Right hindlimb (tissue), 1 donor: ENCODE data around the gene EDARADD.
"Not testable (repeated sequence)": the region's sequence is repeated elsewhere in the genome, so short reads cannot be mapped to it uniquely, and the experiment has no call there.

ENCODE experiments used
- DNase-seq: peaks from one replicate; pipeline ENCODE4 v3.0.0-alpha.2; 2018

Gene EDARADD

DNA sequence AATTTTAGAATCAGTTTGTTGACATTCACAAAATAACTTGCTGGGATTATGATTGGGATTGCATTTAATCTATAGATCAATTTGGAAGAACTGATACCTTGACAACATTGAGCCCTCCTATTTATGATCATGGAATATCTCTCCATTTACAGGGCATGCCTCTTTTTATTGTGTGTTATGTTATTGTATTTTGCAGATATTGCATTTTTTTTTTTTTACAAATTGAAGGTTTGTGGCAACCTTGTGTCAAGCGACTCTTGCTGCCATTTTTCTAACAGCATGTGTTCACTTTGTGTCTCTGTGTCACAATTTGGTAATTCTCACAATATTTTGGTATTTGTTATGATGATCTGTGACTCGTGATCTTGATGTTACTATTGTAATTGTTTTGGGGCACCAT is 46.3 kb downstream of the EDARADD start:
- DNase-seq: no peak

DNA sequence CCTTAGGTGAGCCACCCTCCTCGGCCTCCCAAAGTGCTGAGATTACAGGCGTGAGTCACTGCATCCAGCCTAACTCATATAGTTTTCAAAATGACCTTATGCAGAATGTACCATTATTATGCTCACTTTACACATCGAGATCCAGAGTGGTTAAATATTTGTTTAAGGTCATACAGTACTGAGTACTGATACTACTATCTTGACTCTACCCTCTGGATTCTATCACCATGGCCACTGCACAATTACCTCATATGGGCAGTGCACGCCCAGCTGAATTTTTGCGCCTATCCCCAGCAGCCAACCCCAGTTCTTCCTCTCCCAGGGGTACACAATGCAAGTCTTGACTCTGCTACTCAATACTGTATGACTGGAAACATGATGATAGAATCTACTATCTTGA is 56.7 kb downstream of the EDARADD start:
- DNase-seq: no peak

DNA sequence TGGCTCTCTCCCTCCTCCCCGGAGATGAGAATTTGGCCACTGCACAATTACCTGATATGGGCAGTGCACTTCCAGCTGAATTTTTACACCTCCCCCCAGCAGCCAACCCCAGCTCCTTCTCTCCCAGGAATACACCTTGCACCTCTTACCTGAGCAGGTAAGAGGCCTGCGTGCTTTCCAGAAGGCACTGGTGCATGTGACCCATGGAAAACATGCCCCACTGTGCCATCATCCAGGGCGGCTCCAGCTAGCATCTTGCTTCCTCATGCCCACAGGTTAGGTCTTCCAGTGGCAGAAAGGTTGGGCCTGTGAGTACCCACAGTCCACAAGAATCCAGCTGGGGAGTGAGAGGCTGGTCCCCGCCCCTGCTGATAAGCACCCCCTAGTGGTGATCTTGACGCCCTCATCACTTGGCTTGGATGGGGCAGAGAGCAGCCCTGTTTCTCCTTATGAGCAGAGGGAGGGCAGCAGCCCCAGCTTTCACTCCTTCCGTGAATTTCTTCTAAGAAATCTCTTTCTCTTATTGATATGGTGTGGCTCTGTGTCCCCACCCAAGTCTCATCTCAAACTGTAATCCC is 57.8 kb downstream of the EDARADD start:
- DNase-seq: no peak

DNA sequence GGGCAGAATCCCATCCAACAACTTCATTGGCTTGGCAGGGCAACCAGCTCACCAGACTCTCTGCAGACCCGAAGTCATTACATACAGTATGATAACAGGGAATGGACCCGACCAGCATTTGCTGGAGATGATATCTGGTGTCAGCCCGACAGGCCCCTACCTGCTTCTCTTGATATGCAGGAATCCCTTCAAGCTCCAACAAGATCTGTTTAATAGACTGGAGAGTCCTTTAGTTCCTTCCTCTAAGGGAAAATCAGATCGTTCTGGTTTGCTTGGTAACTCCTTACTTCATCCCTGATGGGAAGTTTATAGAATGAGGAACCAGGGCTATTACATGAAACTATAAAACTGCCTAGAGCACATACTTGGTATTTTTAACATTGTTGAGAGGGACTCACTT is 61.2 kb downstream of the EDARADD start:
- no peak for DNase-seq

DNA sequence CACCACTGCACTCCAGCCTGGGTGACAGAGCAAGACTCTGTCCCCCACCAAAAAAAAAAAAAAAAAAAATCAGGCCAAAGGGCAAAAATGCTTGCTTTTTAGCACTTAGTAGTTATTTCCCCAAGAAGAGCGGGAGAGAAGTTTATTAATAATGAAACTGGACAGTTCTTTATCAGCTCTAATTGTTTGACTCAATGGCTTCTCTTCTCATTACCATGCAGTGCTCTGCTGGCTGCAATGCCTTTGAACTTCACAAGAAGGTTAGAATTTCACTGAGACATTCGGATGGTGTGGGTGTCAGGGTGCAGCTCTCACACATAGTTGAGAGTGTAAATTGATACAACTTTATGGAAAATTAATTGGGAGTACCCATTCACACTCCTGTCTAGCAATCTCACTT is 63.7 kb downstream of the EDARADD start:
- DNase-seq: no peak

DNA sequence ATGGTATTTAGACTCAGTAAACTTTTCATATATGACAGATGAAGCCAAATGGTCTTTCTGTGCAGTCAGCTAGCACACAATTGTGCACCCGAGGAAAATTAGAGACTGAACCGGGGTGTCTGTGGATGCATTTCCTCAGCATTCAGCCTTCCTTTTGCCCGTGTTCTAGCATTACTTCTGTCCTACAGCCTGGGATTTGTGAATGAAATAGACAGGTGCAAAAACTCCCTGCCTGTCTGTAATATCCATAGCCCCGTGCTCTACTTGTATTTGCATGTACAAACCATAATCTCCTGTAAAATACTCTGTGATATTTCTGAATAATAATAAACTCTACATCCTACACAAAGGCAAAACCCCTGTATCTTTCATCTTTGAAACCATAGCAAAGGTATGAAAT is 64.9 kb downstream of the EDARADD start:
- no peak for DNase-seq

DNA sequence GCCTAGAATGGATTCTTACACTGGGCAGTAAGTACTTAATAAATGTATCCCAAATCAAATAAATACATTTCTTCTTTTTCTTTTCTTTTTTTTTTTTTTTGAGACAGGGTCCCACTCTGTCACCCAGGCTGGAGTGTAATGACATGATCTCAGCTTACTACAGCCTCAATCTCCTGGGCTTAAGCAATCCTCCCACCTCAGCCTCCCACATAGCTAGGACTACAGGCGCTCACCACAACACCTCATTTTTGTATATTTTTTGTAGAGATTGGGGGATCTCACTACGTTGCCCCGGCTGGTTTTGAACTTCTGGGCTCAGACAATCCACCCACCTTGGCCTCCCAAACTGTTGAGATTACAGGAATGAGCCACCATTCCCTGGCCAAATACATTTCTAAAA is 66.0 kb downstream of the EDARADD start:
- no peak for DNase-seq

DNA sequence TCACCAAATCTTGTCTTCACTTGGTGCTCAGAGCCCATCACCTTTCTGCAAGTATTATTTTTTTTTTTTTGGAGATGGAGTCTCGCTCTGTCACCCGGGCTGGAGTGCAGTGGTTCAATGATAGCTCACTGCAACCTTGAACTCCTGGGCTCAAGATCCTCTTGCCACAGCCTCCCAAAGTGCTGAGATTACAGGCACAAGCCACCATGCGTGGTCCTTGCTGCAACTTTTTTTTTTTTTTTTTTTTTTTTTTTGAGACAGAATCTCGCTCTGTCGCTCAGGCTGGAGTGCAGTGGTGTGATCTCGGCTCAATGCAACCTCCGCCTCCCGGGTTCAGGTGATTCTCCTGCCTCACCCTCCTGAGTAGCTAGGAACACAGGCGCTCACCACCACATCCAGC is 70.1 kb downstream of the EDARADD start:
- DNase-seq: not testable (repeated sequence)

DNA sequence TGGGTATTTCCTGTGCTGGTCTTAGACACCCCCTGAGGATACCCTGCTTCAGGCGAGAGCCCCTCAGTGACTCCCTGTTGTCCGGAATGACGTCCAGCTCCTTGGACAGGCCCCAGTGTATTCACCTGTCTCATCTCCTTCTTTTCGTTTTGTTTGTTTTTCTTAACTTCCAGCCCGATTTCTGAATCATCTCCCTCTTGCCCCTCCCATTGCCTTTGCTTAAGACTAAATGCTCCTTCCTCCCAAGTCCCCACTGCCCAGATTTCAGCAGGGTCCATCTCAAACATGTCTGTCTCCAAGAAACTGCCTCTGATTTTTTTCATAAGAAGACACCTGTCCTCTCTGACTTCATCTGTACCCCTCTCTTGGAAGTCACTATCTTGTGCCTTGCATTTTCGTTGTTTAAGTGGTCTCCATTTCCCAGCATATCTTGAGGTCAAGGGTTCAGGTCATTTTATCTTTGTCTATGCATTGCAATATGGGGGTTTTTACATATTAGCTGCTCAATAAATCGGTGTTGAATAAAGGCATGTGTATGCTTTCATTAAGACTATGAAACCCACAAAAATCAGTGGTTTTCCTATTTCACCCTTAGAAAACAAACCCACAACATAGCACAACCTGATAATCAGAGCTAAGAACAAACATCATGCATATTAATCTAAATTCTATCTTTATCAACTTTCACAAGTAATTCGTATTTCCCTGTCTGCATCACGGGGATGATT is 71.3 kb downstream of the EDARADD start:
- DNase-seq: no peak

DNA sequence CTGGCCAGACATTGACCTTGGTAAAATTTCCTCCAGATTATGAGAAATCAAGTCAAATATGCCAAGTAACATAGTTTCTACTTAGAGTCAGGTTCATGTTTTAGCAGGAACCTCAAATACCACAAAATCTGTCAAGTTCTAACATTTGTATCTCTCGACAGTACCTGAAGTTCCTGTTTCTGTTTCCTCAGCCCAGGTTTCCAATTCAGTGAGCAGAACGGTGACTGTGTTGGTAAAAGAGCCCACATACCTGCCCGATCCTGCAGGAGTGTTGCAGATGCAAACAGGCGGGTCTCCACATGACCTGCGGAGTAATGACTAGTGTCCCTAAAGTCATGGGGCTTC is 71.8 kb downstream of the EDARADD start:
- no peak for DNase-seq

DNA sequence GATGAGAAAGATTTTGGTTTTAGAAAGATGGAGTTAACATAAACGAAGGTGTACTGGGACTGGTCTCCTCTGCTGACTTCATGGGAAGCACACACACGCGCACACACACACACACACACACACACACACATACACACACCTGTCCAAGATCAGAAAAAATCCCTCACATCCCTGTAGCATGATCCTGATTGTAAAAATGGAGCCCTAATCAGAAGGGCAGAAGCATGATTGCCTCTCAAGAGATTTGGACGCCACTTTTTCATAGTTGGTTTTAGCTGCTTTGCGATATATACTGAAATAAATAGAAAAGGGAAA is 73.2 kb downstream of the EDARADD start:
- DNase-seq: no peak

DNA sequence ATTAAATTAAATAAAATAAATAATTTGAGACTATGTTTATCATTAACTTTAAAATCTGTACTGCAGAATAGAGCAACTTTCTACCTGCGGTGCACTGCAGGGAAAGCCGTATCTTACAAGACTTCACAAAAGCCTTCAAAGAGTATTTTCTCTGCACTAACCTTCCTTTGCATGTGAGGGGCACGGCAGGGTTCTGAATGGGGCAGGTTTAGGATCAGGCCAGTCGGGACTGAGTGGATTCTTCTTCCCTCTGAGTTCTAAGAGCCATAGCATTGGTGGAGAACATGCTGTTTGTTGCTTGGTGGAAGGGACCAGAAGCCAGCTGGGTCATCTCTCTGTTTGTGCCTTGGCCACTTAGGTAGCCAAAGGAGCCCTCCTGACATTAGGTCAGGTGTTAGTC is 74.5 kb downstream of the EDARADD start:
- no peak for DNase-seq

DNA sequence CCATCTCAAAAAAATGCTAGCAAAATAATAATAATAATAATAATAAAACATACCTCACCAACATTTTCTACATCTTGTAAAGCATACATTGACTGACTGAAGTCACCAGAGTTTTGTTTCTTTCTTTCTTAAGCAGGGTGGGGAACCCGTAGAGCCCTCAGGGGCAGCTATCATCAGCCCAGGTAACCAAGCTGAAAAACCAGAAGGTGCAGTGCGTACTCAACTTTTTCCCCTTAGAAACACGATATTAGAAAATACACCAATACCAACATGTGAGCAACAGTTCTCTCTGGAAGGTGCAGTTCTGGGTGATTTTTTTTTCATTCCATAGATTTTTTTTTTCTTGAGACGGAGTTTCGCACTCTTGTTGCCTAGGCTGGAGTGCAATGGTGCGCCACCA is 75.4 kb downstream of the EDARADD start:
- no peak for DNase-seq

DNA sequence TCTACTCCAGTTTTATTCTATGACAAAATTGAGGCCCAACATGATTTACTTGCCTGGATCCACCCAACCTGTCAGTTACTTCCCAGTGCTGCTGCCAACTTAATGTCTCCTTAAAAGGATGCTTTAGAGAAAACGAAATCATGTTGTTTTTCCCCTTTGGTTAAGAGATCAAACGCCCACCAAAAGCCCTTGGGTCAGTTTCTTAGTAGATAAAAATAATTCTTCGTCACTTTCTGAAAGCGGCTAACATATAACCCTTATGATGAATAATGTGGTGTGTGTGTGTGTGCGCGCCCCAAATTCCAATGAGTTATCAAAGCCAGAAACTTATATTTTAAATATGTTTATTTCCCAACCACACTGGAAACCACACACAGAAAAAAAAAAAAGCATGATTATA is 77.0 kb downstream of the EDARADD start:
- no peak for DNase-seq

DNA sequence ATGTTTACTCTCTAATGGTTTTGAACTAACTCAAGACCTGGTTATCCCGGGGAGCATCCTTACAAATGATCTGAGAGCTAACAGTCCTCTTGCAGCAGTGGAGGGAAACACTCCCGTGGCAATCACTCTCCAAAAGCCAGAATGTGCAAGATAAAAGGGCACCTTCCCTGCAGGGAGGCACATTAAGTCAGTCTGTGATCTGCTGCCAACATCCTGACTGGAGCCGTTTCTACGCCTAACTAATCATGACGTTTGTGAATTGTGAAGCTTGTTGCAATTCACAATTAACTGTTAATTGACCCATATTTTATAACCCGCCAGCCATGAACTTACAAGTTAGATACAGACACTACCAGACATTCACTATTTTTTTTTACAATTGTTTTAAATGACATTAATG is 77.6 kb downstream of the EDARADD start:
- no peak for DNase-seq

DNA sequence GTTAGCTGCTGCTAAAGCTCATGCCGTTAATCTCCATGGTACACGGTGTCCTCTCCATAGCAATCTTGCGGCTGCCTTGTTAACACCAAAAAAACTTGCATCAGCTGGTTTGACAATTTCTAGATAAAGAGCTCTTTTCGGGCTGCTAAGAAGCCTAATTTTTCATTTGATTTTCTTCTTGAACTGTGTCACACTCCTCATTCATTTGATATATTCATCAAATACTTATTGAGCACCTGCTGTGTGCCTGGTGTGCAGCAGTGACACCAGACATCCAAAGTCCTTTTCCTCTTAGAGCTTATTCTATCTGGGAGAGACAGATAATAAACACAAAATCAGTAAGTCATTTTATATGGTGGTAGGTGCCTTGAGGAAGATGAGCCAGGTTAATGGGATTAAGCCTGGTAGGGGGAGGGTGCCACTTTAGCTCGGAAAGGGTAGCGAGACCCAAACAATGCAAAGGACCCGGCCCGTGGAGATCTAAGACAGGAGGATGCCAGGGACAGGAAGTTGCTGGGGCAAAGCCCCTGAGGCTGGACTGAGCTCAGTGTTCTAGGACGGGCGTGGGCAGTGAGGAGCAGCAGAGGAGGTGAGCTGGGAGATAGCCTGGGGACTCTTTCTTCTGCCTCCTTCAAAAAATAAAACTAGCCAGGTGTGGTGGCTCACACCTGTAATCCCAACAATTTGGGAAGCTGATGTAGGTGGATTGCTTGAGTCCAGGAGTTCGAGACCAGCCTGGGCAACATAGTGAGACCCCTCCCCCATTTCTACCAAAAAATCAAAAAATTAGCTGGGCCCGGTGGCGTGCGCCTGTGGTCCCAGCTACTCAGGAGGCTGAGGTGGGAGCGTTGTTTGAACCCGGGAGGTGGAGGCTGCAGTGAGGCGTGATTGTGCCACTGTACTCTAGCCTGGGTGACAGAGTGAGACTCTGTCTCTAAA is 79.0 kb downstream of the EDARADD start:
- DNase-seq: no peak

DNA sequence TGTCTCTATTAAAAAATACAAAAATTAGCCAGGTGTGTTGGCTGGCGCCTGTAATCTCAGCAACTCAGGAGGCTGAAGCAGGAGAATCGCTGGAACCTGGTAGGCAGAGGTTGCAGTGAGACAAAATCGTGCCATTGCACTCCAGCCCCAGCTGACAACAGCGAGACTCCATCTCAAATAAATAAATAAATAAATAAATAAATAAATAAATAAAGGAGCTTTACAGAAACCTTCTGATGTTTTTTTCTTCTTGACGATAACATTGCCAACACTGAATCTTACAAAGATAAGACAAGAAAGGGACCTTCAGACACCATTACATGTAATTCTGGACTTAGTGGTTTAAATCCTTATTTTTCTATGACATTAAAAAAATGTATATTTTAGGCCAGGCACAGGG is 81.9 kb downstream of the EDARADD start:
- DNase-seq: no peak

DNA sequence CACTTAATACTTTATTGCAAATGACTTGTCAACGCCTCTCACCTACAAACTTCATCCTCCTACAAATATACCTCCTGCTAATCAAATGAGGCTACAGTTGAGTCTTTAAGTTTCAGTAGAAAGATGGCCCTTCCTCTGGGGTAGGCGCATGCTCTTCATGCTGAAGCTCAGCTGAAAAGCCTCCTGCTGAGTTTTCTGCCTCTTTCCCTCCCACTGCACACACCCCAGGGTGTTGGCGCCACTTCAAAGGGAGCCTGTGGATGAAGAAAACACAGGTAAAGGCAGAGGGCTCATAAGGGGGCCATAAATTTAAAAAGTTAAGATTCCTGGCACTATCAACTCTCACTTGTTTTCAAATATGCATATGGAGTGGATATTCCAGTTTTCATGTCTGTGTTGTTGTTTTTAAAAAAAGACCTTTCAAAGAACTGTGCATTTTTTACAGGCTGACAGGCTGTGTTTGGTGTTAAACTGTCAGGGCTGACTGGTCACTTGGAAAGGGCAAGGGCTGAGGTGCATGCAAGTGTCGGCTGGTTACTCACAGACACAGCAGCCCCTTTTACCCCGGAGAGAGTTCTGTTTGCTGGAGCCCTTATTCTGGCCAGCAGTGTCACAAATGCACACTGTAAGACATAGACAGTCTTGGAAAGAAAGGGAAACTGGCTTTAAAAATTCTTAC is 86.8 kb downstream of the EDARADD start:
- DNase-seq: no peak

DNA sequence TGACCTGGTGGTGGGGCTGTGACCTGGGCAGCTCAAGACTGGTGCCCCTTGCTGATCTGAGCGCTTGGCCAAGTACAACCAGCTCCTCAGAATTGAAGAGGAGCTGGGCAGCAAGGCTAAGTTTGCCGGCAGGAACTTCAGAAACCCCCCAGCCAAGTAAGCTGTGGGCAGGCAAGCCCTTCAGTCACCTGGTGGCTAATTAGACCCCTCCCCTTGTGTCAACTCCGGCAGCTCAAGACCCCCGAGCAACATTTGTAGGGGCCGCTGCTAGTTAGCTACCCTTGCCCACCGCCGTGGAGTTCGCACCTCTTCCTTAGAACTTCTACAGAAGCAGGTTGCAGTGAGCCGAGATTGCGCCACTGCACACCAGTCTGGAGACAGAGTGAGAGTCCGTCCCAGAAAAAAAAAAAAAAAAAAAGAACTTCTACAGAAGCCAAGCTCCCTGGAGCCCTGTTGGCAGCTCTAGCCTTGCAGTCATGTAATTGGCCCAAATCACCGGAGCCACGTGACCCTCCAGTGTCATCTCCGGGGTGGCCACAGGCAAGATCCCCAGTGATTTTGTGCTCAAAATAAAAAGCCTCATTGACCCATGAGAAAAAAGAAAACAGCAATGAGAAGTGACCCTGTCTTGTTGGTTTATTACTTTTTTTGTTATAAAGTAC is 90.4 kb downstream of the EDARADD start:
- no peak for DNase-seq

DNA sequence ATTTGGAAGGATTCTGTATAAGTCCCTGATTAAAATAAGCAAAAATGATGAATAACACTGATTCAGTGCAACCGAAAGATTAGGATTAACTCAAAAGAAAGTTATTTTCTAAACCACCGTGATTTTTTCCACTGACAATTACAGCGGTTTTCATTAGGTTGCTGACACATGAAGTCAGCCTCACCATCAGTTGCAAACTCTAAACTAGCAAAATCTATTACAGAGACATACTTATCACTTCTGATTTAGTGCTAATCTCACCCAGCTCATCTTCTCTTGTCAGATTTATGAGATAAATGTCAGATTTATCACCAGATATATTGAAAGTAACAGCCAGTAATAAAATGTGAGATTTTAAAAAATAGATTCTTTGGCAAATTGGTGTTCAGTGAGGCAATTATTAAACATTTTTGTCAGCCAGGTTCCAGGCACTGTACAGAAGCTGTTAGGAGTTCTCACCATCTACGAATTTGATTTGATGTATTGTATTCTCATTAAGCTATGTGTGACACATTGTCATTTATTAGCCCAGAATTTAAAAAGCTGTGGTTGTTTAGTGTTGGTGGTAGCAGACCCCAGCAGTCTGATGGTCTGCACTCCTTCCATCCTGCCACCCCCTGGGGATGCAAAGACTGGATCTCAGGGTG is 92.4 kb downstream of the EDARADD start:
- DNase-seq: no peak

DNA sequence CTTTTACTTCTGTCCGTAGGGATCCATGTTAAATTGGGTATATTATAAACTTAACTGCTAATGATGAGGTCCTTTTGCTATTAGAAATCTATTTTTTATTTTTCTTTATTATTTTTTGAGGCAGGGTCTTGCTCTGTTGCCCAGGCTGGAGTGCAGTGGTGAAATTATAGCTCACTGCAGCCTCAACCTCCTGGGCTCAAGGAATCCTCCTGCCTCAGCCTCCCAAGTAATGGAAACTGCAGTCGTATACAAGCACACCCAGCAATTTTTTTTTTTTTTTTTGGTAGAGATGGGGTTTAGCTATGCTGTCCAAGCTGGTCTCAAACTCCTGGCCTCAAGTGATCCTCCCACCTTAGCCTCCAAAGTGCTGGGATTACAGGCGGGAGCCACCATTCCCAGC is 95.1 kb downstream of the EDARADD start:
- DNase-seq: not testable (repeated sequence)

DNA sequence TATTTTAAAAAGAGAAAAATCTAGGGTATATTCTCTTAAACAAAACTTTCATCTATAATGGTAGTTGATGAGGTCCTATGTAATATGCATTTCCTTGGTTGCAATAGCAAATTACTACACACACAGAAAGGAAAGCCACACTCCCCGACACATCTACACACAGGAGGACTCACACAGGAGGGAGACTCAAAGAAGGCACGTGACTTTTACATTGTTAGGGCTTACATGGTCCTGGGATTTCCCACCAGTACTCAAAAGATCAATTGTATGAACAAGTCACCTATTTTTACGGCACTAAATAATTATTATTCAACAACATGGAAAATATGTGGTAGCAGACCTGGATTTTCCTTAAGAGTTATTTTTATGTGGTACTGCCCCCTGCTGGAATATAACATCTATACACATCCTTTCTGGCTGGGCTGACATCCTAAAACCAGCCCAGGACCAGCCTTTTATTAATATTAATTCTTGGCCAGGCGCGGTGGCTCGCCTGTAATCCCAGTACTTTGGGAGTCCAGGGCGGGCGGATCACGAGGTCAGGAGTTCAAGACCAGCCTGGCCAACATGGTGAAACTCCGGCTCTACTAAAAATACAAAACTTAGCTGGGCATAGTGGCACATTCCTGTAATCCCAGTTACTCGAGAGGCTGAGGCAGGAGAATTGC is 95.8 kb downstream of the EDARADD start:
- DNase-seq: no peak
